OCI-LY7 (cell line): ENCODE measurements around the gene ARIH2. TPM values are rescaled to one million over a fixed set of nuclear protein-coding genes. Genes with fewer than 3 reads are reported as not detected.

Source experiments
- BruUV-seq: library from RNA; stranded (reverse); fragments of 400-500 nt; replicated peaks from 2 replicates; lab custom pipeline; 2021; lab: Mats Ljungman, UMichigan
- CTCF ChIA-PET: fragments of 300-600 bp; sonication (Branson Sonifier 250); formaldehyde crosslinking; loops from one replicate; lab custom pipeline; 2022; ENCODE audit warnings: antibody characterized with exemption; ENCODE audit not compliant: unreplicated experiment; lab: Charles Lee
- POLR2A ChIA-PET: fragments of 300-600 bp; sonication (Branson Sonifier 250); formaldehyde crosslinking; loops from one replicate; lab custom pipeline; 2022; ENCODE audit warnings: antibody characterized with exemption; lab: Charles Lee
- DNase-seq: peaks from one replicate; pipeline ENCODE4 v3.0.0-alpha.2; 2015; ENCODE audit warnings: low spot score
- H2AFZ ChIP-seq: fragments of 200-600 bp; sonication (generic), shearing (Covaris generic); 2 replicates; pipeline ENCODE4 v1.6.1; 2014; ENCODE audit warnings: mild to moderate bottlenecking, antibody characterized with exemption, low read length, moderate library complexity
- H3K27ac ChIP-seq: fragments of 200-600 bp; sonication (generic); 2 replicates; pipeline ENCODE4 v1.5.1; 2014; ENCODE audit warnings: mixed run types, low read depth, mild to moderate bottlenecking, moderate library complexity, low read length, inconsistent platforms; ENCODE audit not compliant: poor library complexity, severe bottlenecking
- H3K36me3 ChIP-seq: fragments of 200-600 bp; sonication (generic); 2 replicates; pipeline ENCODE4 v1.6.1; 2014; ENCODE audit warnings: mild to moderate bottlenecking, antibody characterized with exemption, low read length, moderate library complexity, mixed read lengths; ENCODE audit not compliant: insufficient read depth
- H3K4me1 ChIP-seq: fragments of 200-600 bp; sonication (generic); 2 replicates; pipeline ENCODE4 v1.5.1; 2014; ENCODE audit warnings: mild to moderate bottlenecking, low read length; ENCODE audit not compliant: insufficient read depth, poor library complexity, severe bottlenecking
- H3K4me2 ChIP-seq: fragments of 200-600 bp; sonication (generic); 2 replicates; pipeline ENCODE4 v1.6.1; 2014; ENCODE audit warnings: mild to moderate bottlenecking, low read length
- H3K4me3 ChIP-seq: fragments of 200-600 bp; sonication (generic); 2 replicates; pipeline ENCODE4 v1.5.1; 2014; ENCODE audit warnings: mild to moderate bottlenecking, low read depth, low read length; ENCODE audit not compliant: poor library complexity, severe bottlenecking
- H3K79me2 ChIP-seq: fragments of 200-600 bp; sonication (generic); 2 replicates; pipeline ENCODE4 v1.6.1; 2016; ENCODE audit warnings: low read depth, mild to moderate bottlenecking, low read length, moderate library complexity, mixed read lengths; ENCODE audit not compliant: insufficient read depth
- H3K9me2 ChIP-seq: fragments of 200-600 bp; sonication (generic); 2 replicates; pipeline ENCODE4 v1.6.1; 2016; ENCODE audit warnings: mild to moderate bottlenecking, low read length, mixed read lengths; ENCODE audit not compliant: insufficient read depth
- H3K9me3 ChIP-seq: fragments of 200-600 bp; sonication (generic); 2 replicates; pipeline ENCODE4 v1.6.1; 2014; ENCODE audit warnings: mild to moderate bottlenecking, mixed run types, low read length, mixed read lengths
- H4K20me1 ChIP-seq: fragments of 200-600 bp; sonication (generic); 2 replicates; pipeline ENCODE4 v1.6.1; 2014; ENCODE audit warnings: mild to moderate bottlenecking, antibody characterized with exemption, low read length, moderate library complexity, mixed read lengths; ENCODE audit not compliant: insufficient read depth
- CTCF ChIP-seq: fragments of 200-600 bp; sonication (generic); conservative IDR thresholded peaks from 2 replicates; pipeline ENCODE4 v1.5.1; 2014; ENCODE audit warnings: mild to moderate bottlenecking, antibody characterized with exemption, low read length, moderate library complexity, mixed read lengths
- EZH2phosphoT487 ChIP-seq: fragments of 200-600 bp; sonication (generic); IDR thresholded peaks from 2 replicates; pipeline ENCODE4 v1.6.1; 2018; ENCODE audit warnings: low read depth, borderline replicate concordance, mild to moderate bottlenecking, mixed run types, antibody characterized with exemption, low read length, moderate library complexity, mixed read lengths
- intact Hi-C: fragments of 100-400 bp; cut with micrococcal nuclease; formaldehyde crosslinking; loops from one replicate; pipeline ENCODE4 v1.10.0; 2022; ENCODE audit not compliant: unreplicated experiment
- total RNA-seq, 2 experiments: library from RNA; depleted of rRNA in 1 of 2; stranded (reverse); fragments of >200 nt in 1 of 2; shearing (Covaris generic) in 1 of 2; gene quantifications; 2 replicates each; pipeline ENCODE4 v1.2.3, GENCODE V29; 2014 to 2022

The ARIH2 gene
- total RNA-seq, 2 experiments from 2014 or later, result 124 to 131 TPM

DNA sequence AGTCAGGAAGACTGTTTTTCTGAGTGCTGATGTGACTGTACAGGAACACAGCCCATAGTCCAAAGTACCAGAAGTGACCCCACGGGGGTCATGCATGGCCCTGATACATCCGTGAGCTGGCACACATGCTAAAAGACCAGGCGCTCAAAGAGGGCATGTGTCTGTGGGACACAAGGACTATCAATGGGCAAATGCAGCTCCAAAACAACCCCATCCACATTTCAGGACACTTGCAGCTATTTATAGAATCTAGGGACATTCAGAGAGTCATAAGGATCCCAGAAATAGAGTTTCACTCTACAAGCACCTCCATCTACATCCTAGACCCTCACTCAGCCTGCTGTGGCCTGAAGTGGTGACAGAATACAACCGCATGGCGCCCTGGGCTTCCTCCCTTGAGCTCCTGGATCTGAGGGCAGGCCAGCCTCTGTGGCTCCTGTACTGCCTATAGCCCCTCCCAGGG is 37.0 kb upstream of the ARIH2 start:
- H3K4me2 ChIP-seq, result no peak overlapping the region
- no peak overlapping the region for H2AFZ ChIP-seq
- no TSS peak for BruUV-seq
- intact Hi-C loops, result no loop called here
- peaks cover 9% of the 10 kb centered on the region; the same call in 1 of the 2 replicates for H3K36me3 ChIP-seq
- TF ChIP-seq EZH2phosphoT487, result no peak
- no peak for TF ChIP-seq CTCF
- no peaks in the 10 kb centered on the region for H3K9me2 ChIP-seq
- H3K27ac ChIP-seq, result no peak overlapping the region
- no peaks in the 10 kb centered on the region for H3K9me3 ChIP-seq
- no peaks in the 10 kb centered on the region for H3K4me1 ChIP-seq
- H3K79me2 ChIP-seq, result no peaks in the 10 kb centered on the region
- no peak for DNase-seq
- POLR2A ChIA-PET, result no interaction called here
- CTCF ChIA-PET, result interaction anchor here (1.0 kb wide), 1 partner anchor 16 kb away, joined by 3 read pairs; no protein-coding TSS in a partner anchor
- no peaks in the 10 kb centered on the region for H4K20me1 ChIP-seq
- H3K4me3 ChIP-seq, result no peak overlapping the region

- DNase-seq, result no peak
- H3K36me3 ChIP-seq, result peaks cover 9% of the 10 kb centered on the region; the same call in 1 of the 2 replicates
- H2AFZ ChIP-seq, result no peak overlapping the region
- H3K4me1 ChIP-seq, result no peaks in the 10 kb centered on the region
- H3K9me3 ChIP-seq, result no peaks in the 10 kb centered on the region
- ChIA-PET CTCF (no interaction called here), POLR2A (interaction anchor here (0.6 kb wide), 2 partner anchors 51 to 442 kb away, joined by 5 to 10 read pairs; no protein-coding TSS in a partner anchor)
- H4K20me1 ChIP-seq, result no peaks in the 10 kb centered on the region
- no peak overlapping the region for H3K4me3 ChIP-seq
- no peaks in the 10 kb centered on the region for H3K79me2 ChIP-seq
- H3K9me2 ChIP-seq, result no peaks in the 10 kb centered on the region
- BruUV-seq, result no TSS peak
- intact Hi-C loops, result no loop called here
- no peak overlapping the region for H3K27ac ChIP-seq
- H3K4me2 ChIP-seq, result no peak overlapping the region
- TF ChIP-seq CTCF, result no peak
- no peak for TF ChIP-seq EZH2phosphoT487
Observed at GRCh38 chr3:48885753-48886152, 32.9 kb upstream of the ARIH2 start.

- Histone ChIP-seq H4K20me1 (no peaks in the 10 kb centered on the region), H3K79me2 (no peaks in the 10 kb centered on the region), H3K9me2 (no peaks in the 10 kb centered on the region), H3K4me1 (no peaks in the 10 kb centered on the region), H2AFZ (no peak overlapping the region), H3K4me3 (no peak overlapping the region), H3K36me3 (no peaks in the 10 kb centered on the region), H3K27ac (no peak overlapping the region), H3K4me2 (no peak overlapping the region), H3K9me3 (no peaks in the 10 kb centered on the region)
- ChIA-PET CTCF (no interaction called here), POLR2A (no interaction called here)
- no peak for TF ChIP-seq CTCF
- no peak for TF ChIP-seq EZH2phosphoT487
- no TSS peak for BruUV-seq
- no peak for DNase-seq
- intact Hi-C loops, result no loop called here
Observed at GRCh38 chr3:48891606-48892005, 27.0 kb upstream of the ARIH2 start.
